Spleen (tissue), 7 donors: Measurements from ENCODE around the gene WNK2.

ENCODE experiments used
- CTCF ChIP-seq, 11 experiments: fragments of 200-600 bp in 7 of 11; fragments of 450-650 bp in 4 of 11; sonication (generic) in 4 of 11; IDR thresholded peaks in 8 of 11; conservative IDR thresholded peaks in 3 of 11; 1 replicate in 7 of 11; 2 replicates in 4 of 11; pipeline versions ENCODE4 v1.4.0 to v1.8.0; 2016 to 2021; ENCODE audit warnings: antibody characterized with exemption in 11 of 11, inconsistent platforms in 4 of 11, mild to moderate bottlenecking in 1 of 11
- POLR2A ChIP-seq, 3 donors: fragments of 450-650 bp; IDR thresholded peaks; one replicate each; pipeline ENCODE4 v1.5.1; 2017; ENCODE audit warnings: antibody characterized with exemption in 3 of 3, mild to moderate bottlenecking in 1 of 3
- donor health status: DM: no; HTN: no; CAD: no; lungs with moderate emphysema.
- donor health status: DM: no; HTN: no; CAD: no.
- donor health status: DM: no; HTN: no; CAD: no.

- TF ChIP-seq CTCF (IDR thresholded peaks at IDR 0.05 in 8 of 11, conservative IDR thresholded peaks at IDR 0.05 in 3 of 11) = no peak
- no peak for TF ChIP-seq POLR2A (IDR thresholded peaks at IDR 0.05)
These were observed 6.9 kb downstream of the WNK2 start for GRCh38 chr9:93190656-93191353.
